T1000 (cell line): ENCODE data around the gene GLT8D2.
"Not testable (repeated sequence)": the region's sequence is repeated elsewhere in the genome, so short reads cannot be mapped to it uniquely, and the experiment has no call there.

Experiments used
- DNase-seq: peaks from one replicate; lab custom pipeline; 2025; ENCODE audit warnings: mixed read lengths; lab: John Stamatoyannopoulos, UW

The GLT8D2 gene

DNA sequence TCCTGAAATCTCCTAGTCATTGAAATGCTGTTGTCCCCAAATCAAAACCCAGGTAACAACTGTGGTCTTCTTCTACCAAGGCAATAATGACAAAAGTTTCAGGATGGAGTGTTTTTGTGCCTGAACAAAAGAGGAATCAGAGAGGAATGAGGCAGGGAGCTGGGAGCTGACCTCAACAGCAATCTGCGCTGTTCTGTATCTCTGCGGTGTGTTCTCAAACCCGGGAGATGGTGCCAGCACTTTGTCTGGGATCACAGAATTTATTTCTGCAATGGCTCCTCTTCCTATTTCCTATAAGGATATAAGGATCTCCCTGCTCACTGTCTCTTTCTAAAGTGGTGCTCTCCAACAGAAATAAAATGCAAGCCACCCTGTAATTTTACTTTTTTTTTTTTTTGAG lies 449 bp upstream of the GLT8D2 start:
- DNase-seq = no peak

DNA sequence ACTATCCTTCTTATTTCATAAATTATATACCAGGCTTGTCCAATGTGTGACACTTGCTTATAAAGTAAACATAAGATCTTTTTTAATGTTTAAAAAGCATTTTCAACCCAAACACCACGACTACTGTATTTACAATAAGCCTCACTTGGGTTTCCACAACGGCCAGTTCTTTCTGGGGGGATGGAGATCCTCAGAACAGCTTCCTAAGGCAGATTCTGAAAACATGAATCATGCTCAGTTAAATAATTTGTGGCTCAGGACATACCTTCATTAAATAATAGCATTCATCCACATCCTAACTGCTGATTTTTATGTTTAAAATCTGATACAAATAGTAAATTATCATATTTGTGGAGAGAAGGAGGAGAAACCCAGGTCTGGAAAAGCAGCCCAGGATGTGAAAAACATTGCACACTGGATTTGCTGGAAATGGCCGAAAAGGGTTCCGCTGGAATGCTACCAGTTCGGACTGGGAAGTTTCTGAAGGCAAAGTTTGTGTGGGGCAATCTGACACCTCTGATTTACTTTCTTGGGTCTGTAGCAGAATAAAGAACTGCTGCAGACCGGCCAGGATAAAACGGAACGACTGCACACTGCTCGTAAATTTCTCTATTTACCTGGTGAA lies 597 bp downstream of the GLT8D2 start:
- no peak for DNase-seq

DNA sequence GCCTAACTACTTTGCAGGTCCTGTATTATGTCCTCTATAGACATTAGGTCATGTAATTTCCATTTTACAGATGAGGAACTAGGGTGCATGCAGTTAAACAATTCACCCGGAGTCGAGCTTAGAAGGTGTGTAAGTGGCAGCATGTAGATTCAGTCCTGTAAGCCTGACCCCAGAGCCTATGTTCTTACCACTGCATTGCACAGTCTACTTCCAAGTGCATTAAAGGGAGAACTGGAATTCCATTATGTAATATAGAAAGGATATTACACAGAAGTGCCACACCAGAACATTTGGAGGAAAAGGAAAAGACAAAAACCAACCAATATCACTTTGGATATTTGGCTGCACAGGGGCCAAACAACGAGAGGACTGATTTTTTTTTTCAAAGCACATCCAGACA lies 1.2 kb downstream of the GLT8D2 start:
- DNase-seq = no peak

DNA sequence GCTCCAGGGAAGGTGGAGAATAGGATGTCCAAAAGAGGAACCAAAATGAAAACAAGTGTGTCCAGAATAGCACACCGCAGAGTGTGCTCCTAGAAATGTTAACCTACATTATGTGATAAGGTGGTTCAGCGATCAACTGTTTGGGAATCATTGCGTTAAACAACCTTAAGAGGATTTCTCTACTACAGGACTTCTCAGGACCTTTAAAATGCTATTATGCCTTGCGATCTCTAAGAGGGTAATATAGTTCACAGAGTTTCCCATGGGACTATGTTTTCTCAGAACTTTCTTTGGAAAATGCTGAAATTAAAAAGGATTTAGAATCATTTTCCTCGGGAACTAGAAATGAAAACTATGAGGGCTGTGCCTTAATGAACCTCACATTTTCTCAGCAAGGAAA lies 1.8 kb downstream of the GLT8D2 start:
- no peak for DNase-seq

DNA sequence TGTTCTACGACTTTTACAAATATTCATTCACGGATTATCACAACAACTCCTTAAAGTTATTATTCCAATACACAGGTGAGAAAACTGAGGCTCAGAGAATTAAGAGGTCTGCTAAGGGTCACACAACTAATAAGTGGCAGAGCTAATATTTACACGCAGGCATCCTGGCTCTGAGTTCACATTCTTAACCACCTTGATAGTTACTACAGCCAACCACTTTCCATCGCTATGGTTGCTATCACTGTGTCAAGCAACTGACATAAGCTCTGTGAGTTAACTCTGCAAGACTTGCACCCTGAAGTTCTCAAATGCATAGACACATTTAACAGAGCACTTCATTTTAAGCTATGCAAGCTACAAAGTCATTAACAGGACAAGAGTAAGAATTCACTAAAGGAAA lies 3.7 kb downstream of the GLT8D2 start:
- DNase-seq = no peak

DNA sequence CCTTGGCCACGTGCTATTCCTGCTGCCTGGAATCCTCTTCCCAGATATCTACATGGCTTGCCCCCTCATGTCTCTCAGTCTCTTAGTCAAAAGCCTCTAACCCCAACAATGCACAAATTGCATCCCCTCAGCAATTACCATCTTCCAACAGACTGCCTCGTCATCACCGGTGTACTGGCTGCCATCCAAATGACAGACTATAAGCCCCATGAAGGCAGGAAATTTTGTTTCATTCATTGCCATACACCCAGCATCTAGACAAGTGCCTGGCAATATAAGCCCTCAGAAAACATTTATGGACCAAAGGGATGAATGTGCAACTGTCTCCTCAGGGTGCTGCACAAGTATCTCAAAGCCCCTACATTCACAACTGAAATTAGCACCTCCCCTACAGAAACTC lies 5.8 kb downstream of the GLT8D2 start:
- DNase-seq = no peak

DNA sequence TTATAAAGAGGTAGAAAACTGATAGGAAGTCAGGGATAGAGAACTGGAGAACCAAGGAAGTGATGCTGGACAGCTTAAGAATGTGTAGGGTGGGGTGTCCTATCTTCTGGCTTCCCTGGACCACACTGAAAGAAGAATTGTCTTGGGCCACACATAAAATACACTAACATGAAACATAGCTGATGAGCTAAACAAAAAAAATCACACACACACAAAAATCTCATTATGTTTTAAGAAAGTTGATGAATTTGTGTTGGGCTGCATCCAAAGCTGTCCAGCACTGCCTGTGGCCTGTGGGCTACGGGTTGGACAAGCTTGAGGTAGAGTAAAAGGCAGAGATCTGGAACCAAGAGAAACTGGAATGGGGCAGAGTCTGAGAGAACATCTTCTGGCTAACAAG lies 7.4 kb downstream of the GLT8D2 start:
- DNase-seq = no peak

DNA sequence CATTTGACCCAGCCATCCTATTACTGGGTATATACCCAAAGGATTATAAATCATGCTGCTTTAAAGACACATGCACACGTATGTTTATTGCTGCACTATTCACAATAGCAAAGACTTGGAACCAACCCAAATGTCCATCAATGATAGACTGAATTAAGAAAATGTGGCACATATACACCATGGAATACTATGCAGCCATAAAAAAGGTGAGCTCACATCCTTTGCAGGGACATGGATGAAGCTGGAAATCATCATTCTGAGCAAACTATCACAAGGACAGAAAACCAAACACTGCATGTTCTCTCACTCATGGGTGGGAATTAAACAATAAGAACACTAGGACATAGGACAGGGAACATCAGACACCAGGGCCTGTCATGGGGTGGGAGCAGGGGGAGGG lies 10.2 kb downstream of the GLT8D2 start:
- not testable (repeated sequence) for DNase-seq

DNA sequence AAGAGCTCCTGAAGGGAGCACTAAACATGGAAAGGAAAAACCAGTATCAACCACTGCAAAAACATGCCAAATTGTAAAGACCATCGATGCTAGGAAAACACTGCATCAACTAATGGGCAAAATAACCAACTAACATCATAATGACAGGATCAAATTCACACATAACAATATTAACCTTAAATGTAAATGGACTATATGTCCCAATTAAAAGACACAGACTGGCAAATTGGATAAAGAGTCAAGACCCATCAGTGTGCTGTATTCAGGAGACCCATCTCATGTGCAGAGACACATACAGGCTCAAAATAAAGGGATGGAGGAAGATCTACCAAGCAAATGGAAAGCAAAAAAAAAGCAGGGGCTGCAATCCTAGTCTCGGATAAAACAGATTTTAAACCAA lies 13.8 kb downstream of the GLT8D2 start:
- DNase-seq = not testable (repeated sequence)

DNA sequence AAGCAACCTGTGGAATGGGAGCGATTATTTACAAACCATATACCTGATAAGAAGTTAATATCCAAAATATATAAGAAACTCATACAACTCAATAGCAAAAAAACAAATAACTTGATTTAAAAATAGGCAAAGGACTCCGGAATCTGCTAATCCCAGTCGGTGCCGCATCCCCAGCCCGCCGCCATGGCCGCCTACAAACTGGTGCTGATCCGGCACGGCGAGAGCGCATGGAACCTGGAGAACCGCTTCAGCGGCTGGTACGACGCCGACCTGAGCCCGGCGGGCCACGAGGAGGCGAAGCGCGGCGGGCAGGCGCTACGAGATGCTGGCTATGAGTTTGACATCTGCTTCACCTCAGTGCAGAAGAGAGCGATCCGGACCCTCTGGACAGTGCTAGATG lies 19.4 kb downstream of the GLT8D2 start:
- DNase-seq = not testable (repeated sequence)

DNA sequence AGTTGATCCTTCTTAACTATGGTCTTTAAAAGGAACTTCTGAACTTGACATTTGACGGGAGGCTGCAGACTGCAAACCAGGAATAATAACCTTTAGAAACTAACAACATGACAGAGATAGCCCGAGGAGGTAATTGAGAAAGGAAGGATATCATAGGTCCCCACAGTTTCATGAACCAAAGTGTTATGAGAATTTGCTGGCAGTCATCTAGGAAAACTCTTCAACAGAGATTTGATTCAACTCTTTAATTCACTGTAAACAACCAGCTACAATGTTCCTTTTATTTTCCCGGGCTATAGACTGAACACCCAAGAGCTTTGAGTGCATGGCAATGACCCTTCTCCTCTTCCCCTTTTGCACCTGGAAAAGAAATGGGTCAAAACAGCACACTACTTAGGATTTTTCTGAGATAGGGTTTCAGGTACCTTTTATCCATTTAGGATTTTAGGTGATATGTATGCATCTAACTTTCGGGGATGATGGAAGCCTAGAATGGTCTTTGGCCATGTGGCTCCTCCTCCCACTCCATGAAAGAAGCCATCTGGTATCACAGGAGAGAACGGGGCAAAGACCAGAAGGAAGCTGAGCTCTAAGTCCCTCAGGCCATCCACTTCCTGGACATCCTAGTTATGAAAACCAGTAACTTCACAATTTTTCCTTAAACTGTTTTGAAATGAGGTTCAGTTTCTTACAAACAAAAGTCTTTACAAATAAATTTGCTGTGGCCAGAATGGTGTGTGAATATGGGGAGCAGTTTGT lies 23.0 kb downstream of the GLT8D2 start:
- DNase-seq = no peak

DNA sequence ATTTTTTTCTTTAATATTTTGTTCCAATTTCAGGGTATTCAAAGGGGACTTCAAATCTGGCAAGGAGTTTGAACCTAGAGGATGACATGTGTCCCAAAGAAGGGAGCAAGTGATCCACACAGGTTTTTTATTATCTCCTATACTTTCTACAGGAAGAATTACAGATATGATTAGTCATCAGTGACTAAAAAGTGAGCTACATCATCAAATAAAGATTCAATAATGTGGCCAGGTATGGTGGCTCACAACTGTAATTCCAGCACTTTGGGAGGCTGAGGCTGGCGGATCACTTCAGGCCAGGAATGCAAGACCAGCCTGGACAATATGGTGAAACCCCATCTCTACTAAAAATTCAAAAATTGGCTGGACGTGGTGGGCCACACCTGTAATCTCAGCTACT lies 24.2 kb downstream of the GLT8D2 start:
- no peak for DNase-seq

DNA sequence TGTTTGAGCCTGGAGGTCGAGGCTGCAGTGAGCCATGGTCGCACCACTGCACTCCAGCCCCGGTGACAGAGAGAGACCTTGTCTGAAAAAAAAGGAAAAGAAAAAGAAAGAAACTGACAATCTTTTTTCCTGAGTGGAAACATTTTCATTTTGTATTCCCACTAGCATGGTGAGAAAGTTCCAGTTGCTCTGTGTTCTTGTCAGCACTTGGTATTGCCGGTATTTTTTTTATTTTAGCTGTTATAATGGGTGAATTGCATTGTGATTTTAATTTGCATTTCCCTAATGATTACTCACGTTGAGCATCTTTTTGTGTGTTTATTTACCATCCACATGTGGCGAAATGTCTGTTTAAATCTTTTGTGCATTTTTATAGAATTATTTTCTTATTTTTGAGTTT lies 25.6 kb downstream of the GLT8D2 start:
- no peak for DNase-seq

DNA sequence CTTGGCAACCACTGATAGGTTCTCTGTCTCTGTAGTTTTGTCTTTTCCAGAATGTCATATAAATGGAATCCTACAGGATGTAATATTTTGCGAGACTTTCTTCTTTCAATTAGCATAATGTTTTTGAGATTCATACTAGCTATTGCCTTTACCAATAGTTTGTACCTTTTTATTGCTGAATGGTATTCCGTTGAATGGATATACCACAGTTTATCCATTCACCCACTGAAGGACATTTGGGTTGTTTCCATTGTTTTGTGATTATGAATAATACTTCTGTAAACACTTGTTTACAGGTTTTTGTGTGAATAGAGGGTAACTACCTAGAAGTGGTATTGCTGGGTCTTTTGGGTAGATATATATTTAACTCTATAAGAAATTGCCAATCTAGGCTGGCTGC lies 26.3 kb downstream of the GLT8D2 start:
- DNase-seq = no peak

DNA sequence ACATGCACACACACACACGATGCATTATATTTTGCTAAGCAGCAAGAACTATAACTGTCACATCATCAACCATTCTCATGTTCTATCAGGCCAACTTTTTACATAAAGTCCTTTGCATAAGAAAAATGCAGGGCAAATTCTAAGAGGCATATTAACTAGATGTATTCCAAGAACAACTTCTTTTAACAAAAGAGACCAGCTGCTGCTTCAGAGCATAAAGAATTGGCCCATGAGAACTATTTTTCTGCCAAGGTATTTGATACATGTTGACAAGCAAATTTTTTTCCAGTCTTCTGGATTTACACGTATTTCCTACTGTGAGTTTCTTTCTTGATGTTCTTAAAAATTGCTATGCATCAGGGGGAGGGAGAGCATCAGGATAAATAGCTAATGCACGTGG lies 27.2 kb downstream of the GLT8D2 start:
- no peak for DNase-seq

DNA sequence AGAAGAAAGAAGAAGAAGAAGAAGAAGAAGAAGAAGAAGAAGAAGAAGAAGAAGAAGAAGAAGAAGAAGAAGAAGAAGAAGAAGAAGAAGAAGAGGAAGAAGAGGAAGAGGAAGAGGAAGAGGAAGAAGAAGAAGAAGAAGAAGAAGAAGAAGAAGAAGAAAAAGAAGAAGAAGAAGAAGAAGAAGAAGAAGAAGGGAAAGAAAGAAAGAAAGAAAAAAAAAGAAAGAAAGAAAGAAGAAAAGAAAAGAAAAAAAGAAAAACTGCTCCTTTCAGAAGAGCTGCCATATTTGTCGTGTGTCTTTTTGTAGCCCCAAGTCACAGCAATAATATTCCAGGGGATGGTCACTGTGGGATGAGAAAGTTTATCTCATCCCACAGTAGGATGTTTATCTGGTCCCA lies 28.1 kb downstream of the GLT8D2 start:
- not testable (repeated sequence) for DNase-seq

DNA sequence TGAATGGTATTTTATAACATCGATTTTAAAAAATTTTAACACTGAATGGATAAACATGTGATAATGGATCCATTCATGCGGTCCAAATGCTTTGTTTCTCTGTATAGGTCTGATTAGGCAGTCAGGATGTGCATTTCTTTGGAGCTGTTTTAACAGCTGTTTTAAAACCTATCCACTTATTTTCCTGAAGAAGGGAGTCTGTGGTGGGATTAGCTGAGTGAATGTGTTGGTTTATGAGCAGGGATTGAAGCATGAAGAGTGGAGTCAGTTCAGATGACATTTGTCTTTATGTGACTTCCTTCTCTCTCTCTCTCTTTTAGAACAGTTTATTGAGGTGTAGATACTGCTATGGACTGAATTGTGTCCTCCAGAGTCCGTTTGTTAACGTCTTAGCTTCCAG lies 37.7 kb downstream of the GLT8D2 start:
- no peak for DNase-seq

DNA sequence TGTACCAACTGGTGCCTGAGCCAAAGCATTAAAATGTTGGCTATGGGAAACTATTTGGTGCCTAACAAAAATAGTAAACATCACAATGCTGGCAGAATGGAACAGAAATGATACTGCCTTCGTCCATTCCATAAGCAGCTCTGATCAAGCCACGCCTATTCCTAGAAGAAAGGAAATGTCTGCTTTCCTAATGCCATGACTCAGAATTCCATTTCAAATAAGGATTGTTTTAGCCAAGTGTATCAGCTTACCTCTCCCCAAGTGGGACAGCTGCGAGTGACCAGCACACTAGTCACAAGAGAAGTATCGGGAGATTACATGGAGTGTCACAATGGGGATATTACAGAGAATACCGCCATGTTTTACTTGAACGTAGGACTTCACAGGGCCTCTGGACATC lies 38.7 kb downstream of the GLT8D2 start:
- DNase-seq = peak; percentile 40

DNA sequence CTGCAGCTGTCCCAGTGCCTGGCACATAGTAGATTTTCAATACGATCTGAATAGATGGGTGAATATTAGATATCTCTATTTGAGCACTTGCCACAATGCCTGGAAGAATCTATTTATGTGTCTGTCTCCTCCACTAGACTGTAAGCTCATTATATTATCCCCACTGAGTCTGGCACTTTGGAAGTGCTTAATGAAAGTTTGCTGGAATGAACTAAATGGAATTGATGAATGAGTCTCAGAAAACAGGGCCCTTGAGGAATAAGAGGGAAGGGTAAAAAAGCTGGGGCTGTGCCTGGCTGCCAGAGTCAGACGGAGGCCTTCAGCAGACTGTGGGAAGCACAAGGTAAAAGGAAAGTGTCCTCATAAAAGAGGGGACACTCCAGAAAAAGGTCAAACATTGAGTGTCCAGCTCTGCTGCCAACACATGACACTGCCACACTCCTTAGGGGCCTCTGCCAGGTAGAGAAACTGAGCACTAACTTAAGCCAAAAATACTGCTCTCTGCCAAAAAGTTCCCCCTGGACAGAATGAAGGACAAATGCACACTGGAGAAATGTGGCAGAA lies 39.3 kb downstream of the GLT8D2 start:
- no peak for DNase-seq

DNA sequence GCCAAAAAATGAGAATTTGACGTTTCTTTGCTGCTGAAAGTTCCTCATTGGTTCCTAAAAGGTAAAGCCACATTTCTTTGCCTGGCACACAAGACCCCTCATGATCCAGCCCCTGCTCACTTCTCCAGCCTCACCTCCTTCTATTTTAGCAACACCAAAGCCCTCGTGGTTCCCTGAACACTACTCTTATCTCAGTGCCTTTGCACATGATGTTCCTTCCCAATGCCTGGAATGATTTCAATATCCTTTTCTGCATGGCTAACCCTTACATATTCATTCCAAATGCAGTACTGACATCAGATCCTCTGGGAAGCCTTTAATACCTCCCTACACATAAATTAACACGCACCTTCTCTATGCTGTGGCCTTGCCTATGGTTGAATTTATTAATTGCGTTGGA lies 39.9 kb downstream of the GLT8D2 start:
- DNase-seq = no peak

DNA sequence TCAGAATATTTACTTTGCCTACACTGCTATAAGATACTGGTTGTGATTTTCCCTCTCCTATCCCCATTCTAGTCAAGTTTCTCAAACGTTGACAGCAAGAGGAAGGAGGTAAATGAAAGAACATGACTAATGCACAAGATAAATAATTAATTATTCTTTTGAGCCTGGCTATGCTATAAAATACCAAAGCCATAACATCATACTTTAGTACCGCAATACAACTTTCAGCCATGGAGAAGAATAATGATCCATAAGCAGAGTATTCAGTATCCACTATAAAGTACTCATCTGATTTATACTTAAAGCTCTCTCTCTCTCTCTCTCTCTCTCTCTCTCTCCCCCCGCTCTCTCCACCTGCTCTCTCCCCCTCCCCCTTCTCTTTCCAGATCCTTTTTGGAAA lies 43.1 kb downstream of the GLT8D2 start:
- DNase-seq = no peak

DNA sequence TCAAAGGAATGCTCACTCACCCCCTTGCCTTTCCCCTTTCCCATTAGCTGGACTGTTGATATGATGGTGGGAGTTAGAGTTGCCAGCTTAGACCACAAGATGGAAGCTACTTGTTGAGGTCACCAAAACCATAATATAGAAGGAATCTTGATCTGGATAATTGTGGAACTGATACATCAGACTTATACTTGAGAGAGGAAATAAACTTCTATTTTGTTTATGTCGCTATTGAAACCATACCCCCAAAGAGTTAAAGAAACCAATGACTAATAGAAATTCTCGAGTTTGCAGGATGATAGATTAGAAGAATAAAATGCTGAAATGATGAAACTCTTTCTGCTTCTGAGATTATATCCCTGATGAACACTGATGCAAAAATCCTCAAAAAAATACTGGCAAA lies 46.4 kb downstream of the GLT8D2 start:
- DNase-seq = no peak

DNA sequence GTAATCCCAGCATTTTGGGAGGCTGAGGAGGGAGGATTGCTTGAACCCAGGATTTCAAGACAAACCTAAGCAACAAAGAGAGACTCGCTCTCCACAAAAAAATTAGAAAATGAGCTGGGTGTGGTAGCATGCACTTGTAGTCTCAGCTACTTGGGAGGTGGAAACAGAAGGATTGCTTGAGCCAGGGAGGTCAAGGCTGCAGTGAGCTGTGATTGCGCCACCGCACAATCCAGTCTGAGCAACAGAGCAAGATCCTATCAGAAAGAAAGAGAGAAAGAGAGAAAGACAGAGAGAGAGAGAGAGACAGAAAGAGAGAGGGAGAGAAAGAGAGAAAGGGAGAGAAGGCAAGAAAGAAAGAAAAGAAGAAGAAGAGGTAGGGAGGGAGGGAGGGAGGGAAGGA lies 47.3 kb downstream of the GLT8D2 start:
- DNase-seq = no peak
